Rectal smooth muscle tissue (tissue), 1 donor: ENCODE data around the gene CTRL.
A peak's percentile ranks its signal among the peaks of the same experiment; 100 is the strongest.

Experiments used
- H3K27ac ChIP-seq: one replicate; pipeline ENCODE4 v1.7.0; 2013; ENCODE audit warnings: low read depth, low read length, inconsistent platforms
- H3K27me3 ChIP-seq: one replicate; pipeline ENCODE4 v1.7.0; 2013; ENCODE audit warnings: low read length; ENCODE audit not compliant: control insufficient read depth, insufficient read depth
- H3K36me3 ChIP-seq: one replicate; pipeline ENCODE4 v1.7.0; 2013; ENCODE audit warnings: low read length; ENCODE audit not compliant: control insufficient read depth, insufficient read depth
- H3K4me1 ChIP-seq: one replicate; pipeline ENCODE4 v1.7.0; 2013; ENCODE audit warnings: low read length; ENCODE audit not compliant: control insufficient read depth, insufficient read depth
- H3K4me3 ChIP-seq: one replicate; pipeline ENCODE4 v1.7.0; 2013; ENCODE audit warnings: low read length
- H3K9ac ChIP-seq: one replicate; pipeline ENCODE4 v1.7.0; 2013; ENCODE audit warnings: low read length

Gene CTRL

GRCh38 chr16:67954421-67955196 is 22.9 kb upstream of the CTRL start:
- Histone ChIP-seq H3K27ac (no peak overlapping the region), H3K4me1 (peaks cover 14% of the 10 kb centered on the region), H3K36me3 (peaks cover 47% of the 10 kb centered on the region), H3K4me3 (no peak overlapping the region), H3K9ac (no peak overlapping the region), H3K27me3 (no peaks in the 10 kb centered on the region)

DNA sequence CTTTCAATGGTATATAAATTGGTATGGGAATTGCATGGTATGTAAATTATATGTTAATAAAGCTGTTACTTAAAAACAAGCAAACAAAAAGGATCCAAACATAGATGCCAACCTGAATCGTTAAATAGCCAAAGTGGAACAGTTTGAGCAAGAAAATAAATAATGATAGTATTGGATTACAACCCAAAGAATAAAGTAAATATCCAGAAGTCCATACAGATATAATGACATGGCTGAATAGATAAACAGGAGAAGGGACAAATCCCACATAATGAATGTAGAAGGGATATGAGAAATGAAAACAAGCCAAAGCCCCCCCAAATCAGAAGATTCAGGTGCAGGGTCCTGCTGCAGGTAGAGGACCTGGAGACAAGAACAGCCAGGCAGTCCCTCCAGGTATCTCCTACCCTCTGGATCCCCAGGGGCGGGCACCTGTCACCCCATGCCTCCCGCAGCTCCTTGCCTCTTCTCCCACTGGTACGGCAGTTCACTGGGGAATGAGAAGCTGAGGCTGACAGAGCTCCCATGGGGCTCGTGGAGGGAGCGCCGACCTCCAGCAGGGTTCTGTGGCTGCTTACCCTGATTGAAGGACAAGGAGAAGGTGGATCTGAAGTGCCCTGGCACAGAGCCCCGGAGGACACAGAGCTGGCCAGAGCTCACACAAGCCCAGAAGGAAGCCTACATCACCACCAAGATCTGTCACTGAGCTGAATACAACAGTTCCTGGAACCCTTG is 22.1 kb upstream of the CTRL start:
- no peak overlapping the region for H3K9ac ChIP-seq
- H3K36me3 ChIP-seq: peaks cover 48% of the 10 kb centered on the region
- peaks cover 11% of the 10 kb centered on the region for H3K4me1 ChIP-seq
- H3K27me3 ChIP-seq: no peaks in the 10 kb centered on the region
- H3K4me3 ChIP-seq: no peak overlapping the region
- no peak overlapping the region for H3K27ac ChIP-seq

DNA sequence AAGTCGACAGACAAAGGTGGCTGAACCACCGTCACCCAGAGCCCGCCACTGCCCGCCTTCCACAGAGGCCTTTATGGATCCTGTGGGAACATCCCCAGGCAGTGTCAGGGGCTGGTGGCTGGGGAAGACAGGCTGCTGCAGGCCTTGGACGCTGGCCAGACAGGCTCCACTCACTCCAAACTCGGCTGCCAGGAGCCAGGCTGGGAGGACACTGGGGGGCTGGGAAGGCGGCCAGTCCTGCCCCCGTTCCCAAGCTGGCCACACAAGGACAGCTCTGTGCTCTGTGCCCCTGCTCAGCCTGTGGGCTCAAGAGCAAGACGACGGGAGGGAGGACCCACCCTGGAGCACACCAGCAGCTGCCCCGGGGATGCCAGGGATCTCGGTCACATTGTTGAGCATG is 19.8 kb upstream of the CTRL start:
- Histone ChIP-seq H3K4me3 (no peak overlapping the region), H3K4me1 (peaks cover 11% of the 10 kb centered on the region), H3K27me3 (no peaks in the 10 kb centered on the region), H3K9ac (no peak overlapping the region), H3K27ac (peak overlapping the region; percentile 55), H3K36me3 (peaks cover 55% of the 10 kb centered on the region)

DNA sequence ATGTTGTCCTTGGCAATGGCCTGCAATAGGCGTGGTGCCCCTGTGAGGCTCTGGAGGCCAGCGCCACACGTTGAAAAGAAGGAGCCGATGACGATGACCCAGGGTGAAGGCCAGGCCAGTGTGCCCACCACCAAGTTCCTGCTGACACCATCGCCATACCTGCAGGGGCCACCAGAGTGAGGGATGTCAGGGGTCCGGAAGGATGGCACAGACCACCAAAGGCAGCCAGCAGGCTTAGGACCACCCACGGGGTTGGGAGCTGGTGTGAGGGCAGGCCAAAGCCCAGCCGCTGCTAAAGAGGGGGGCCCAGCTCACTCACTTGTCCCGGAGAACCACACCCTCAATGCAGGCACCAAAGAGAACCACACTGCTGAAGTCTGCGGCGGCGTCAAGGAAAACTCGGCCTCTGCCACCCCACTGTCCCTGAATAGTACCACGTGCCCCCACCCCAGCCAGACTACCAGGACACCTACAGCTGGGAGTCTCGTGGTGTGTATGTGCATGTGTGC is 18.7 kb upstream of the CTRL start:
- Histone ChIP-seq H3K27ac (no peak overlapping the region), H3K4me1 (peaks cover 11% of the 10 kb centered on the region), H3K4me3 (no peak overlapping the region), H3K27me3 (no peaks in the 10 kb centered on the region), H3K36me3 (peaks cover 57% of the 10 kb centered on the region), H3K9ac (no peak overlapping the region)

- no peak overlapping the region for H3K27ac ChIP-seq
- H3K4me3 ChIP-seq: no peak overlapping the region
- H3K4me1 ChIP-seq: peaks cover 16% of the 10 kb centered on the region
- no peaks in the 10 kb centered on the region for H3K27me3 ChIP-seq
- H3K36me3 ChIP-seq: peaks cover 59% of the 10 kb centered on the region
- H3K9ac ChIP-seq: no peak overlapping the region
These were observed 18.0 kb upstream of the CTRL start for GRCh38 chr16:67949645-67950044.

- no peak overlapping the region for H3K27ac ChIP-seq
- H3K4me1 ChIP-seq: peaks cover 27% of the 10 kb centered on the region
- H3K9ac ChIP-seq: no peak overlapping the region
These were observed 16.4 kb upstream of the CTRL start for GRCh38 chr16:67948015-67948414.

GRCh38 chr16:67946966-67947558 is 15.4 kb upstream of the CTRL start:
- peaks cover 51% of the 10 kb centered on the region for H3K36me3 ChIP-seq
- H3K27me3 ChIP-seq: no peaks in the 10 kb centered on the region
- no peak overlapping the region for H3K9ac ChIP-seq
- H3K4me1 ChIP-seq: peaks cover 26% of the 10 kb centered on the region
- no peak overlapping the region for H3K27ac ChIP-seq
- no peak overlapping the region for H3K4me3 ChIP-seq

More at GRCh38 chr16:67948015-67948414, 16.4 kb upstream of the CTRL start:
- H3K27me3 ChIP-seq: no peaks in the 10 kb centered on the region
- no peak overlapping the region for H3K4me3 ChIP-seq
- peaks cover 51% of the 10 kb centered on the region for H3K36me3 ChIP-seq

- peaks cover 17% of the 10 kb centered on the region for H3K4me1 ChIP-seq
- no peak overlapping the region for H3K27ac ChIP-seq
- peaks cover 44% of the 10 kb centered on the region for H3K36me3 ChIP-seq
- no peak overlapping the region for H3K9ac ChIP-seq
- H3K27me3 ChIP-seq: no peaks in the 10 kb centered on the region
- no peak overlapping the region for H3K4me3 ChIP-seq
These were observed 14.5 kb upstream of the CTRL start for GRCh38 chr16:67946128-67946569.

DNA sequence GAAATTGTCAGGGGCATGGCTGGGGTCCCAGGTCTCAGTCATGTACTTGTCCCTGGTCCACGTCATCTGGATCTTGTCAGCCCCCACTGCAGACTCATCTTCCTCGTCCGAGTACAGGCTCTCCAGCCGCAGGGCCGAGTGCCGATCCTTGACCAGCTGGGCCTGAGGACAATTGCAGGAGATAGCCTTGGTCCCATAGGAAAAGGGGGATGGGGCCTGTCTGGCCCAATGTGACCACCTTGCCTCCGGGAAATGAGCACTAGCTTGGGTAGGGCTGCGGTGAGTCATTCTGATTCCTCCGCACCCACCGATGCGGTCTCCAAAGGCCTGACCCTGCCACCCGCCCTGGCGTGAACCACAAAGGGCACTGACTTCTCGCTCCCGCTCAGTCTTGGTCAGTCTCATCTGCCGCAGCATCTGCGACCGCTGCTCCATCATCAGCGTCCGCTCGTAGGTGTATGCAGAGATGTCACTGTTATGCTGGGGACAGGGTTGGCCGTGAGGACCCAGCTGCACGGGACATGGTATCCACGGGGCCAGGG is 13.8 kb upstream of the CTRL start:
- no peak overlapping the region for H3K4me3 ChIP-seq
- H3K4me1 ChIP-seq: peaks cover 16% of the 10 kb centered on the region
- H3K9ac ChIP-seq: no peak overlapping the region
- H3K27me3 ChIP-seq: no peaks in the 10 kb centered on the region
- peaks cover 37% of the 10 kb centered on the region for H3K36me3 ChIP-seq
- no peak overlapping the region for H3K27ac ChIP-seq

DNA sequence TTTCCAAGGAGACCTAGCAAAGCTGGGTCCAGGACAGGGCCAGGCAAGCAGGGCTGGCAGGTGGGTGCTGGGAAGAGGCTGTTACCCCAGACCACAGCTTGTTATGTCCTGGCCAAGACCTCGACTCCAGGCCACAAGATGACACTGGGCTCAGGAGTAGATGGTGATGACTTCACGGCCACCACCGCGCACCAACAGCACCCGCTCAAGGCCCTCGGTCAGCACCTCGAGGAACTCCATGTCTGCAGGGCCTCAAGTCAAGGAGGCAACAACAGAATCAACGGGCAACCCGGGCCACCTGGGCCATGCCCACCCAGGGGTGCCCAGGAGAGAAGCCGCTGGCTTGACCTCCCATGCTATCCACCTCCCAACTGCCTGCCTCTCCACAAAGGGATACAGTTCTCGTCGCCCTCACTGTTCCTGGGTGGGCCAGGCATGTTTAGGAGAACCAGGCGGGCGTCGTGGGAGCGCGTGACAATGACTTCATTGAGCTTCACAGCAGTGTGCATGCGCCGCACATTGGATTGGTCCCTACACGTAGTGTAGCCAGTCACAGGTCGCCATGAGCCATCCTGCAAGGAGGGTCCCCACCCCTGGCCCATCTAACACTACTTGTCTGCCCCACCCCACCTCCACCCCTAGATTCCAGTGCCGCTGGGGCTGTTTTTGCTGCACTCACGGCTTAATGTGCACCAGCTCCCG is 13.2 kb upstream of the CTRL start:
- Histone ChIP-seq H3K9ac (no peak overlapping the region), H3K4me1 (peaks cover 16% of the 10 kb centered on the region)

GRCh38 chr16:67943619-67944504 is 12.2 kb upstream of the CTRL start, which contains the start of gene LCAT:
Gene LCAT (minus strand): TSS chr16:67944120. CDS start chr16:67944101, 19 bp downstream.
- Histone ChIP-seq H3K27me3 (no peaks in the 10 kb centered on the region), H3K27ac (peak within 1 kb of the TSS; percentile 85), H3K4me1 (peaks cover 16% of the 10 kb centered on the region), H3K36me3 (peaks cover 24% of the 10 kb centered on the region), H3K9ac (no peak within 1 kb of the TSS), H3K4me3 (peak within 1 kb of the TSS; percentile 17)

More for the DNA sequence above, 13.2 kb upstream of the CTRL start:
- Histone ChIP-seq H3K4me3 (no peak overlapping the region), H3K36me3 (peaks cover 31% of the 10 kb centered on the region), H3K27ac (peak overlapping the region; percentile 85), H3K27me3 (no peaks in the 10 kb centered on the region)
